LNCAP (cell line): ENCODE results near the gene ARRB2.

ENCODE experiments used
- TF ChIP-seq, protein P1 (sequence below): fragments of 450-650 bp; IDR thresholded peaks from 2 replicates; pipeline ENCODE4 v1.5.1; 2017; ENCODE audit warnings: mild to moderate bottlenecking

ARRB2 gene

DNA sequence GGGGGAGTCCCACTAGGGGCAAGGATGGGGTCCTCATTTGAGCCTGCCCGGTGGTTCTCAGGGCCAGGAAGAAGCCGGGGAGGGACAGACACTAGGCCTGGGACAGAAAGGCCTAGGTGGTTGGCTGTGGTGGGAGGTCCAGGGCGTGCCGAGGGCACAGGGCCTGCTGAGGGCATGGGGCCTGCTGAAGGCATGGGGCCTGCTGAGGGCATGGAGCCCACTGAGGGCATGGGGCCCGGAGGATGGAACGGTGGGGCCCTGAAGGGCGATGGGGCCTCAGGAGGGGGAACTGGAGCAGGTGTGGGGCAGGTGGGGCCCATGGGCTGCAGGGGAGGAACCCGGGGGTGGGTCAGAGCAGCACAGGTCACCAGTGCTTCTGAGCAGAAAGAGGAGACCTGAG, 37.7 kb upstream of the ARRB2 start:
- TF ChIP-seq, protein P1, sequence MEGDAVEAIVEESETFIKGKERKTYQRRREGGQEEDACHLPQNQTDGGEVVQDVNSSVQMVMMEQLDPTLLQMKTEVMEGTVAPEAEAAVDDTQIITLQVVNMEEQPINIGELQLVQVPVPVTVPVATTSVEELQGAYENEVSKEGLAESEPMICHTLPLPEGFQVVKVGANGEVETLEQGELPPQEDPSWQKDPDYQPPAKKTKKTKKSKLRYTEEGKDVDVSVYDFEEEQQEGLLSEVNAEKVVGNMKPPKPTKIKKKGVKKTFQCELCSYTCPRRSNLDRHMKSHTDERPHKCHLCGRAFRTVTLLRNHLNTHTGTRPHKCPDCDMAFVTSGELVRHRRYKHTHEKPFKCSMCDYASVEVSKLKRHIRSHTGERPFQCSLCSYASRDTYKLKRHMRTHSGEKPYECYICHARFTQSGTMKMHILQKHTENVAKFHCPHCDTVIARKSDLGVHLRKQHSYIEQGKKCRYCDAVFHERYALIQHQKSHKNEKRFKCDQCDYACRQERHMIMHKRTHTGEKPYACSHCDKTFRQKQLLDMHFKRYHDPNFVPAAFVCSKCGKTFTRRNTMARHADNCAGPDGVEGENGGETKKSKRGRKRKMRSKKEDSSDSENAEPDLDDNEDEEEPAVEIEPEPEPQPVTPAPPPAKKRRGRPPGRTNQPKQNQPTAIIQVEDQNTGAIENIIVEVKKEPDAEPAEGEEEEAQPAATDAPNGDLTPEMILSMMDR: no peak

DNA sequence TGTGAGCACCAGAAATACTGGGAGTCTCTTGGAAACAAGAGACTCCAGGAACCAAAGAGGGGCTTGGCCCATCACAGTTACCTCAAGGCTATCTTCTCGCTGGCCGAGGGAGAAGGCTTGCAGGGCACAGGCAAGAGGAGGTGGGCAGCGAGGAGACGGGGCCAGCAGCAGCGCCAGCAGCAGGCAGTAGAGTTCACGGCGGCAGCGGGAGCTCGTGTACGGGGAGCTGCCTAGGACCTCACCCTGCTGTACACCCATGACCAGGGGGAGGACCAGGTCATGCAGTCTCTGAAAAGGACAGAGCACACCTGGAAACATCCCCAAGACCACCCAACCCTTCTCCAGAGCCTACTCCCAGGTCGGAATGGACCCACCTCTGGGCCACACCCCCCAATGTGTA, 37.3 kb upstream of the ARRB2 start:
- TF ChIP-seq, protein P1: no peak

DNA sequence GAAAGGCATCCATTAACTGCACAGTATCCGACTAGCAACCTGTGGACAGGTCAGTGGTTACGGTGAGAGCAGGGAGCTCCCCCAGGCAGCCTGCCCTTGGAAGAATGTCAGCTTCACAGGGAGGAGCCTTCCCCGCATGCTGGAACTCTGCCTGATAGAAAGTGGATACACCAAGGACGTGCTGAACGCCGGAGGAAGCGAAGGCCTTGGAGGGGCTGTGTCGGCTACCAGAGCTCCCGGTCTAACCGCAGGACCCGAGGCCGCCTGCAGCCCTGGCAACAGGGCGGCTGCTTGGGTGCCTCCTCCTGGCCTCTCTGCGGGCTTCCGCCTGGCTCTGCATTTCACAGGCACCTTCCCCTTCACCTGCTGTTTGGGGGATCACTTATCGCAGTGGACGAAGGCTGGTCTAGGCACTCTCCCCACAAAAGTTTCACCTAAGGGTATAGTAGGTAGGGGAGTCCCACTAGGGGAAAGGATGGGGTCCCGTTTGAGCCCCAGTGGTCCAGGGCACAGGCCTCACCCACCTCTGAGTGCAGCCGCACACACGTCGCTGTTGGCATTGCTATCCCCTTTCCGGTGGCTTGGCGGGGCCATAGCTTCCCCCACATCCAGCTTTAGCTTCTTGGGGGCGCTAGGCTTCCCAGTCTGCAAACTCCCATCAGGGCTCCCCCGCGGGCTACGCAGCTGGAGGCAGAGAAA, 36.3 kb upstream of the ARRB2 start:
- TF ChIP-seq, protein P1: no peak

DNA sequence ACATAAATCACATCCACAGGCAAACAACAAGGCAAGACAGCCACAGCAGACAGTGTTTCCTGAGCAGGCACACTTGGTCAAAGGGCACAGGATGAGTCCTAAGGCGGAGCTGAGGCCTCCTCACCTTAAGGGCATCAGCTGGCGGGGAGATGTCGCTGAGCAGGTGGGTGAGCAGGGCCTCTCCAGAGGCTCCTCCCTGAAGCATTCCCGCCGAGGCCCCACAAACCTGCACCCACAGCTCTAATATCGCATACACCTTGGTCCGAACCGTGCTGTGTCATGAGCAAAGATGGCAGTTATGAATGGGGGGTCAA, 35.8 kb upstream of the ARRB2 start:
- TF ChIP-seq, protein P1: no peak

DNA sequence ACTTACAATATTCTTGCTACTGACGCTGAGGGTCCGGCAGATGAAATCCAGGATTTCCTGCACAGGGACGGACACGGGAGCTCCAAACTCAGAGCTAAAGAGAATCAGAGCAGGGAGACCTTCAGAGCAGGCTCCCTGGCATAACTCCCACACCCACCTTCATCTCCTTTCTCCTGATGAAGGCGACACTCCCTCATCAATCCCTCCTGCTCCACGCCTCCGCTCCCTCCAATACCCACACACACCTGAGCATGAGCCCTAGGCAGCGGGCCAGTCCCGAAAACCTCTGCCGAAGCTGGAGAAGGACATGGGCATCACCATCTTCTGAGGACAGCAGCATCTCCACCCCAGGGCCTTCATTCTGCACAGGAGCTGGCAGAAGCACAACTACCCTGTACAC, 34.6 kb upstream of the ARRB2 start:
- TF ChIP-seq, protein P1: no peak

DNA sequence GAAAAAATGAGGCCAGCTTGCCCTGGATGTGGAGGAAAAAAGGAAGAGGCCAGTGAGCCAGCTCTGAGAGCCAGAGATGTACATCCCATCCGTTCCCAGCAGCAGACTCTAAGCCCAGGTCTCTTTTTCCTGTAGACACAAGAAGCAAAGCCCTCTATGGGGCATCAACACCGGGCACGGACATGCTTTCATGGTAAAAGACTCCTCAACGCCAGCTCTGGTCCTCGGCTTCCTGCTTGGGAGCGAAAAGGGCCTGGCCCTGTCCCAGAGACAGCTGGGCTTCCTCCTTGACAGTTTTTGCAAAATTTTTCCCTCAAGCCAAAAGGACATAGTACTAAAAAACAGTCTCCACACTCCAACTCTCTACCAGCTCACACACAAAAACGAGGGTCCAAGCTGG, 33.6 kb upstream of the ARRB2 start:
- TF ChIP-seq, protein P1: no peak

DNA sequence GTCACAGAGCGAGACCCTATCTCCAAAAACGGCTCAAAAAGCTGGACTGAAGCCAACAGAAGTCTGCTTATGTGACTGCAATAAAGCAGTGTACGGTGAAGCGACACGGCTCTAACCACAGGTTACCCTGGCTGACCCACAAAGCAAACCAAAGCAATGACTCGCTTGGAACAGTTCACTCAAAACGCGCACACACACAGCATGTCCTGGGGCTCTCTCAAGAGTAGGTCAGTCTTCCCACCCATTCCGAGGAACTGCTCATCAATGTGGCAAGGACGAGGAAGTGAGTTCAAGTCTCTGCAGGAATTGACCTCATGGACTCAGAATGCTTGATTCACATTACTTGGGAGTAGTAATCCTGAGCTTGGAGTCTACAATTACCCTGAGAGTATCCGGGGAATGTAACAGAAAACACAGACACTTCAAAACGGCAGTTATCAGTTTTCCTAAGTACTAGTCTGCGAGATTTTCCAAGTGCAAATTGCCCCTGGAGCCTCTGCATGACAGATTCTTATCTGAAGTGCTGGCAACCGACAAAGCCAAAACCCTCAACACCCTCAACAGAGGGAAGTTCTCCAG, 31.9 kb upstream of the ARRB2 start:
- TF ChIP-seq, protein P1: no peak

DNA sequence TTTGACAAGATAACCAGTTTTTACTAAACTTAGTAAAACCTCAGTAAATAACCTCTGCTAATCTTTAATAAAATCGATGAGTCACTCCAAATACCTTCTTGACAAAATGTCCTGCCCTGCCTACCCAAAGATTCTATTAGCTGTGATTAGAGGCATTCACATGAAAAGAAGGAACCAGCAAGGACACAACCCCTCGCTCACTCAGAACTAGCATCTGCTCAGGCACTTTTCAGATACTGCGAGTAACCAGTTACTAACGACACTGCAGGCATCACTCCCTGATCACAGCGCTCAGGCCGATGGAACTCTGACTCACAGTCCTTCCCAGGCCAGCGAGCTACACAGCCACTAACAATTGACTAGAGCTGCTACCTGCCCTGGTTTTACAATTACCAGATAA, 30.8 kb upstream of the ARRB2 start:
- TF ChIP-seq, protein P1: no peak
